Bronchial epithelial cell (primary cell): ENCODE data around the gene SLC5A7. TPM values are rescaled to one million over a fixed set of nuclear protein-coding genes. Genes with fewer than 3 reads are reported as not detected.

Experiments used
- DNase-seq: peaks from one replicate; pipeline ENCODE4 v3.0.0-alpha.2; 2010; ENCODE audit warnings: low read depth
- FAIRE-seq: peaks from 2 replicates; lab custom pipeline; 2011; peaks lifted over from hg19 to GRCh38; lab: Jason Lieb, UNC
- H3K27me3 ChIP-seq: 2 replicates; pipeline ENCODE4 v1.5.1; 2011; ENCODE audit warnings: low read length; ENCODE audit not compliant: control insufficient read depth, insufficient read depth
- H3K36me3 ChIP-seq: 2 replicates; pipeline ENCODE4 v1.5.1; 2011; ENCODE audit warnings: low read length; ENCODE audit not compliant: control insufficient read depth, insufficient read depth
- H3K4me3 ChIP-seq: 2 replicates; pipeline ENCODE4 v1.5.1; 2011; ENCODE audit warnings: mild to moderate bottlenecking, low read depth, low read length, control low read depth
- total RNA-seq: library from RNA; depleted of rRNA; stranded (reverse); fragments of >200 nt; gene quantifications from 2 replicates; pipeline ENCODE4 v1.2.1, GENCODE V29; 2014
- TF ChIP-seq, protein P1 (sequence below): IDR thresholded peaks from 2 replicates; pipeline ENCODE4 v1.5.1; 2011; ENCODE audit warnings: mild to moderate bottlenecking, moderate library complexity, low read length, control low read depth, inconsistent platforms; ENCODE audit not compliant: insufficient read depth, severe bottlenecking

Gene SLC5A7
- total RNA-seq, 1 donor from 2014 or later: not detected

DNA sequence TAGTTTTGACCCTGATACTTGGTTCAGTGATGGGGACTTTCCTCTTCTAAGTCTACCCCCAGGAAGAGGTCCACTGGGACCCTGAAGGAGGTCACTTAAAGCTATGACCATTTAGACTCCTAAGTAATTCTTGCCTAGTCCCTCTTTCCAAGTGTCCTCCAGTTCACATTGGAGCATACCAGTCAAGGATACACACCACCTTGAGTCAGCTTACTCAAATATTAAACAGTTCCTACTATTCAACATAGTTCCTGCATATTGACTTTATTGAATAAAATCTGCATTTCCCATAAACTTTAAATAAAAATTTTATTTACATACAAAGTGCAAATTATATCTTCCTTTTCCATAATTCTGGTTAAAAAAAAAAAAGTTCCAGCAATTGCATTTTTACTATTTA is 36.3 kb downstream of the SLC5A7 start:
- no peak for FAIRE-seq
- Histone ChIP-seq H3K27me3 (no peaks in the 10 kb centered on the region), H3K36me3 (no peaks in the 10 kb centered on the region), H3K4me3 (no peak overlapping the region)
- TF ChIP-seq, protein P1, sequence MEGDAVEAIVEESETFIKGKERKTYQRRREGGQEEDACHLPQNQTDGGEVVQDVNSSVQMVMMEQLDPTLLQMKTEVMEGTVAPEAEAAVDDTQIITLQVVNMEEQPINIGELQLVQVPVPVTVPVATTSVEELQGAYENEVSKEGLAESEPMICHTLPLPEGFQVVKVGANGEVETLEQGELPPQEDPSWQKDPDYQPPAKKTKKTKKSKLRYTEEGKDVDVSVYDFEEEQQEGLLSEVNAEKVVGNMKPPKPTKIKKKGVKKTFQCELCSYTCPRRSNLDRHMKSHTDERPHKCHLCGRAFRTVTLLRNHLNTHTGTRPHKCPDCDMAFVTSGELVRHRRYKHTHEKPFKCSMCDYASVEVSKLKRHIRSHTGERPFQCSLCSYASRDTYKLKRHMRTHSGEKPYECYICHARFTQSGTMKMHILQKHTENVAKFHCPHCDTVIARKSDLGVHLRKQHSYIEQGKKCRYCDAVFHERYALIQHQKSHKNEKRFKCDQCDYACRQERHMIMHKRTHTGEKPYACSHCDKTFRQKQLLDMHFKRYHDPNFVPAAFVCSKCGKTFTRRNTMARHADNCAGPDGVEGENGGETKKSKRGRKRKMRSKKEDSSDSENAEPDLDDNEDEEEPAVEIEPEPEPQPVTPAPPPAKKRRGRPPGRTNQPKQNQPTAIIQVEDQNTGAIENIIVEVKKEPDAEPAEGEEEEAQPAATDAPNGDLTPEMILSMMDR: no peak
- DNase-seq: no peak

DNA sequence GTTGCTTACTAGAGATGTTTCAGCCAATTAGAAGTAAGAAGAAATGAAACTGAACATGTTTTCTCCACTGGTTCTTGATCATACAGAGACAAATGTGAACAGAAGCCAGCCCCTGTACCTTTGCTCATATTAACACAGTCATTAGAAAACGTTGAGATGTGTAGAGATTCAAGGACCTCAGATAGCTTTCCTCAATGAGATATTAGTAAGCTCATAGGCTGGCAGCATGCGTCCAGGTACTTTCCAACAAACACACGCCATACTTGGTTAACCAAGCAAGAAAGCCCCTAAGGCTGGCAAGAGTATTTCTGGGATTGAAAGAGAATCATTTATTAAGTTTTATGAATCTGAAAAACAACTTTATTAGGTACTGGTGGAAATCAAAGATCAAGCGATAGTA is 37.5 kb downstream of the SLC5A7 start:
- no peak for FAIRE-seq
- H3K36me3 ChIP-seq: no peaks in the 10 kb centered on the region
- no peak overlapping the region for H3K4me3 ChIP-seq
- no peak for DNase-seq
- no peaks in the 10 kb centered on the region for H3K27me3 ChIP-seq
- TF ChIP-seq, protein P1: no peak

DNA sequence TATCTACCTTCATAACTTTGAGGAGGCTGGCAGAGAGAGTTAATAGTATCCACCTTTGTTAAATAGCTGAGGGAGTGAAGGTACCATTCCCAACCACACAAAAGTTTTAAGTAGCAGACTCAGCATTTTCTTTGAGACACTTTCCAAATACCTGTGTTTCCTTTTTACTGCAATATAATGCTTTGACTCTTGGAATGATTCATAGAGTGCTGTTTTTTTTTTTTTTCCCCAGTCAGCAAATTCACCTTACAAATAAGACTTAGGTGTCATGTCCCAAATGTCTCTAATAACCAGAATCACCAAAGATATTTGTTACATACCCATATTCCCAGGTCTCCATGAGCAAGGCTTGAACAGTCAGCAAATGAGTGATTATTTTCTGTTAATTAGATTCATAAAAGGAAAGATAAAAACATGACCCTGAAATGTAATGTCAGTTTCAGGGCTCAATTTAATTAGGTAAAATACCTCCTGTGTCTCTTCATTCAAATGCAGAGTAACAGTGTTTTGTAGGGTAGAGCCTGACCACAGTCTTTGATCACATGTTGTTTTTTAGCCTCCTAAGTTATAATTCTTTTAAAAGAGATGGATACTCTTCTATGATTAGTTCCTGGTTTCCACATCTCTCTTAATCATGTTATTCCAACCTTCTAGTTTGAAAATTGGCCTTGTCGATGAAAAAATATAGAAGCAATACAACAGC is 39.9 kb downstream of the SLC5A7 start:
- Histone ChIP-seq H3K27me3 (no peaks in the 10 kb centered on the region), H3K36me3 (no peaks in the 10 kb centered on the region), H3K4me3 (no peak overlapping the region)
- FAIRE-seq (no peak), DNase-seq (peak; percentile 33)
- TF ChIP-seq, protein P1: no peak

DNA sequence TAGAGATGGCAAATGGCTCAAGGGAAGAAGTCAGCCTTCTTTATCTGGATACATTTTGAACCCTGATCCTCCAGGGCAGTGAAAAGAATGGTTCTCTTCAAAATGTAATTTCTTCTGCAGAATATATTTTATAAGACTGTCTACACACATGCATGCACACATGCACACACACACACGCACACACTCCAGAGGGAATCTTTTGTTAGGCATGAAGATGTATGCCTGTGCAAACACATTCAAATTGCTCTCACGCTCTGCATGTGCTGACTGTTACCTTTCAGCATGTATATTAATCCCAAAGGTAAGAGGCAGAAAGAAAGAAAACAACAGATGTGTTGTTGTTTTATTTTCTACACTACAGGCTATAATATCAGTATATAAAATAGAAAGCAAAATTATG is 43.2 kb downstream of the SLC5A7 start:
- TF ChIP-seq, protein P1: no peak
- no peak for DNase-seq
- H3K36me3 ChIP-seq: no peaks in the 10 kb centered on the region
- no peak overlapping the region for H3K4me3 ChIP-seq
- no peaks in the 10 kb centered on the region for H3K27me3 ChIP-seq
- FAIRE-seq: no peak

DNA sequence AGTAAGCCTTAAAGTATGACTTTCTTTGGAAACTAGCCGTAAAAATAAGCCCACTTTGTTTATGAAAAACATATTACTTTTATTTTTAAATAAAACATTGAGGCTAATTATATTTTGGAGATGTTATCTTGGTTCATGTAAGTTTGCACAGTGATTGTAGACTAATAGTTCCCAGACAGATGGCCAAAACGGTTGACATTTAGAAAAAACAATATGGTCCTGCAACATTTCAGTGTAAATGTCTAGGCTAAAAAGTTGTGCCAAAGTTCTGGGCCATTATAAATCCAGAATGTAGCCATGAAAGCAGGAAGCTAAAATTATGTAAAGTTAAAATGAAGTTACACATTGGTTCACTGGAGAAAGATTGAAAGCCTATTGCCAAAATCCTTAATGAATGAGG is 43.6 kb downstream of the SLC5A7 start:
- FAIRE-seq (no peak), DNase-seq (no peak)
- TF ChIP-seq, protein P1: no peak
- no peaks in the 10 kb centered on the region for H3K27me3 ChIP-seq
- no peak overlapping the region for H3K4me3 ChIP-seq
- H3K36me3 ChIP-seq: no peaks in the 10 kb centered on the region

DNA sequence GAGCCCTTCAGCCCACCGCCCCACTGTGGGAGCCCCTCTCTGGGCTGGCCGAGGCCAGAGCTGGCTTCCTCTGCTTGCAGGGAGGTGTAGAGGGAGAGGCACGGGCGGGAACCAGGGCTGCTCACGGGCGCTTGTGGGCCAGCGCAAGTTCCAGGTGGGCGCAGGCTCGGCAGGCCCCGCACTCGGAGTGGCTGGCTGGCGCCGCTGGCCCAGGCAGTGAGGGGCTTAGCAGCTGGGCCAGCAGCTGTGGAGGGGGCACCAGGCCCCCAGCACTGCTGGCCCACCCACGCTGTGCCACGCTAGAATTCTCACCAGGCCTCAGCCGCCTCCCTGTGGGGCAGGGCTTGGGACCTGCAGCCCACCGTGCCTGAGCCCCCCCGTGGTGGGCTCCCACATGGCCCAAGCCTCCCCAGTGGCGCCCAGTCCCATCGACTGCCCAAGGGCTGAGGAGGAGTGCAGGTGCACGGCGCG is 45.2 kb downstream of the SLC5A7 start:
- Histone ChIP-seq H3K36me3 (no peaks in the 10 kb centered on the region), H3K27me3 (no peaks in the 10 kb centered on the region), H3K4me3 (no peak overlapping the region)
- TF ChIP-seq, protein P1: no peak
- FAIRE-seq (no peak), DNase-seq (no peak)
